GM23338 (cell line): ENCODE results near the gene NCOA1.

ENCODE experiments used
- CREB1 ChIP-seq: fragments of 250-450 bp; sonication (Bioruptor Pico); IDR thresholded peaks from 2 replicates; pipeline ENCODE4 v1.5.0; 2020; ENCODE audit warnings: low read depth, mild to moderate bottlenecking, moderate library complexity
- EZH2 ChIP-seq: fragments of 200-600 bp; sonication (generic); IDR thresholded peaks from one replicate; pipeline ENCODE4 v1.8.0; 2017; ENCODE audit warnings: antibody characterized with exemption, mild to moderate bottlenecking, low read depth; ENCODE audit not compliant: unreplicated experiment
- EZH2phosphoT487 ChIP-seq: fragments of 200-600 bp; sonication (generic); IDR thresholded peaks from one replicate; pipeline ENCODE4 v1.8.1; 2018; ENCODE audit warnings: antibody characterized with exemption; ENCODE audit not compliant: unreplicated experiment
- JUNB ChIP-seq: IDR thresholded peaks from one replicate; pipeline ENCODE4 v1.6.1; 2016; ENCODE audit warnings: antibody characterized with exemption; ENCODE audit not compliant: unreplicated experiment
- POLR2AphosphoS5 ChIP-seq: IDR thresholded peaks from 2 replicates; pipeline ENCODE4 v1.6.1; 2016; ENCODE audit warnings: antibody characterized with exemption, low read depth
- ZNF114 ChIP-seq: fragments of 250-450 bp; sonication (Bioruptor Pico); IDR thresholded peaks from 2 replicates; pipeline ENCODE4 v1.5.0; 2020; ENCODE audit warnings: mild to moderate bottlenecking, moderate library complexity
- TF ChIP-seq, protein P1 (sequence below), 2 experiments: fragments of 200-600 bp in 1 of 2; sonication (generic) in 1 of 2; conservative IDR thresholded peaks; 2 replicates each; pipeline versions ENCODE4 v1.5.1 to v1.6.1; 2016 to 2017; ENCODE audit warnings: antibody characterized with exemption in 2 of 2, low read depth in 2 of 2, mild to moderate bottlenecking in 2 of 2, moderate library complexity in 1 of 2
- TF ChIP-seq, protein P2 (sequence below): IDR thresholded peaks from one replicate; pipeline ENCODE4 v1.6.1; 2018; ENCODE audit warnings: antibody characterized with exemption; ENCODE audit not compliant: unreplicated experiment
- TF ChIP-seq, protein P3 (sequence below): IDR thresholded peaks from 2 replicates; pipeline ENCODE4 v1.6.1; 2016; ENCODE audit warnings: antibody characterized with exemption

DNA sequence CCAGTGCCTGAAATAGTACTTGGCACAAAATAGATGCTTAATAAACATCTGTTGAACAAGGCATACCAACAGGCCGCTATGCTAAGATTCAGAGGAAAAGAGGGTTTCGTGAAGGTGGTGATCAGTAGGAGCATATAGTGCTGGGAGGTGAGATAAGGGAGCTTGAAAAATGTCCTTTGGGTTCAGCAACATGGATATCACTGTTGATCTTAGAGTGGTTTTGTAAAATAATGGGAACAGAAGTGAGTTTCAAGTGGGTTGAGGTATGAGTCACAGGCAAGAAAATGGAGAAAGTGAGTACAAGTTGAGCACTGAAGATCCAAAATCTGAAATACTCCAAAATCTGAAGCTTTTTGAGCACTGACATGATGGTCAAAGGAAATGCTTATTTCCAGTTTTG lies 306.6 kb downstream of the NCOA1 start:
- TF ChIP-seq, protein P1, sequence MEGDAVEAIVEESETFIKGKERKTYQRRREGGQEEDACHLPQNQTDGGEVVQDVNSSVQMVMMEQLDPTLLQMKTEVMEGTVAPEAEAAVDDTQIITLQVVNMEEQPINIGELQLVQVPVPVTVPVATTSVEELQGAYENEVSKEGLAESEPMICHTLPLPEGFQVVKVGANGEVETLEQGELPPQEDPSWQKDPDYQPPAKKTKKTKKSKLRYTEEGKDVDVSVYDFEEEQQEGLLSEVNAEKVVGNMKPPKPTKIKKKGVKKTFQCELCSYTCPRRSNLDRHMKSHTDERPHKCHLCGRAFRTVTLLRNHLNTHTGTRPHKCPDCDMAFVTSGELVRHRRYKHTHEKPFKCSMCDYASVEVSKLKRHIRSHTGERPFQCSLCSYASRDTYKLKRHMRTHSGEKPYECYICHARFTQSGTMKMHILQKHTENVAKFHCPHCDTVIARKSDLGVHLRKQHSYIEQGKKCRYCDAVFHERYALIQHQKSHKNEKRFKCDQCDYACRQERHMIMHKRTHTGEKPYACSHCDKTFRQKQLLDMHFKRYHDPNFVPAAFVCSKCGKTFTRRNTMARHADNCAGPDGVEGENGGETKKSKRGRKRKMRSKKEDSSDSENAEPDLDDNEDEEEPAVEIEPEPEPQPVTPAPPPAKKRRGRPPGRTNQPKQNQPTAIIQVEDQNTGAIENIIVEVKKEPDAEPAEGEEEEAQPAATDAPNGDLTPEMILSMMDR (conservative IDR thresholded peaks at IDR 0.05; ENCODE audit: low read depth in 2 of 2): no peak
- no peak for TF ChIP-seq POLR2AphosphoS5
- TF ChIP-seq EZH2phosphoT487: no peak
- TF ChIP-seq, protein P2, sequence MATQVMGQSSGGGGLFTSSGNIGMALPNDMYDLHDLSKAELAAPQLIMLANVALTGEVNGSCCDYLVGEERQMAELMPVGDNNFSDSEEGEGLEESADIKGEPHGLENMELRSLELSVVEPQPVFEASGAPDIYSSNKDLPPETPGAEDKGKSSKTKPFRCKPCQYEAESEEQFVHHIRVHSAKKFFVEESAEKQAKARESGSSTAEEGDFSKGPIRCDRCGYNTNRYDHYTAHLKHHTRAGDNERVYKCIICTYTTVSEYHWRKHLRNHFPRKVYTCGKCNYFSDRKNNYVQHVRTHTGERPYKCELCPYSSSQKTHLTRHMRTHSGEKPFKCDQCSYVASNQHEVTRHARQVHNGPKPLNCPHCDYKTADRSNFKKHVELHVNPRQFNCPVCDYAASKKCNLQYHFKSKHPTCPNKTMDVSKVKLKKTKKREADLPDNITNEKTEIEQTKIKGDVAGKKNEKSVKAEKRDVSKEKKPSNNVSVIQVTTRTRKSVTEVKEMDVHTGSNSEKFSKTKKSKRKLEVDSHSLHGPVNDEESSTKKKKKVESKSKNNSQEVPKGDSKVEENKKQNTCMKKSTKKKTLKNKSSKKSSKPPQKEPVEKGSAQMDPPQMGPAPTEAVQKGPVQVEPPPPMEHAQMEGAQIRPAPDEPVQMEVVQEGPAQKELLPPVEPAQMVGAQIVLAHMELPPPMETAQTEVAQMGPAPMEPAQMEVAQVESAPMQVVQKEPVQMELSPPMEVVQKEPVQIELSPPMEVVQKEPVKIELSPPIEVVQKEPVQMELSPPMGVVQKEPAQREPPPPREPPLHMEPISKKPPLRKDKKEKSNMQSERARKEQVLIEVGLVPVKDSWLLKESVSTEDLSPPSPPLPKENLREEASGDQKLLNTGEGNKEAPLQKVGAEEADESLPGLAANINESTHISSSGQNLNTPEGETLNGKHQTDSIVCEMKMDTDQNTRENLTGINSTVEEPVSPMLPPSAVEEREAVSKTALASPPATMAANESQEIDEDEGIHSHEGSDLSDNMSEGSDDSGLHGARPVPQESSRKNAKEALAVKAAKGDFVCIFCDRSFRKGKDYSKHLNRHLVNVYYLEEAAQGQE: no peak
- TF ChIP-seq EZH2: no peak
- no peak for TF ChIP-seq CREB1 (CRISPR knock-in tag)
- TF ChIP-seq JUNB: no peak
- TF ChIP-seq ZNF114 (CRISPR knock-in tag): no peak
- TF ChIP-seq, protein P3, sequence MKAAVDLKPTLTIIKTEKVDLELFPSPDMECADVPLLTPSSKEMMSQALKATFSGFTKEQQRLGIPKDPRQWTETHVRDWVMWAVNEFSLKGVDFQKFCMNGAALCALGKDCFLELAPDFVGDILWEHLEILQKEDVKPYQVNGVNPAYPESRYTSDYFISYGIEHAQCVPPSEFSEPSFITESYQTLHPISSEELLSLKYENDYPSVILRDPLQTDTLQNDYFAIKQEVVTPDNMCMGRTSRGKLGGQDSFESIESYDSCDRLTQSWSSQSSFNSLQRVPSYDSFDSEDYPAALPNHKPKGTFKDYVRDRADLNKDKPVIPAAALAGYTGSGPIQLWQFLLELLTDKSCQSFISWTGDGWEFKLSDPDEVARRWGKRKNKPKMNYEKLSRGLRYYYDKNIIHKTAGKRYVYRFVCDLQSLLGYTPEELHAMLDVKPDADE: no peak
